Activated CD4-positive, CD25-positive, alpha-beta regulatory T cell (primary cell): ENCODE results near the gene ACOT12.

Source experiments
- DNase-seq, 4 experiments: peaks; one replicate each; lab custom pipeline; 2025; lab: John Stamatoyannopoulos, UW

ACOT12 gene

DNA sequence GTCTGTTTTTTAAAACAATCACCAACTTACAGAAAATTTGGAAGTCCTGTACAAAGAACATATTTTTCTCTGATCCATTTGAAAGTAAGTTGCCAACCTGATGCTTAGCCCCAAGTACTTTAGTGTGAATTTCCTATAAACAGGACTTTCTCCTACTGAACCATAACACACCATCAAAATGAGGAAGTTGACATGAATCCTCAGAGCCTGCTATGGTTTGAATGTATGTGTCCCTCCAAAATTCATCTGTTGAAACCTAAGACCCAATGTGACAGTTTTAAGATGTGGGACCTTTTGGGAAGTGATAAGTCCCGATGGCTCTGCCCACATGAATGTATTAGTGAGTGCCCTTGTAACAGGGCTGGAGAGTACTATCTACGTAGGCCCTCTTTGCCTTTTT is 6.4 kb upstream of the ACOT12 start:
- no peak for DNase-seq

DNA sequence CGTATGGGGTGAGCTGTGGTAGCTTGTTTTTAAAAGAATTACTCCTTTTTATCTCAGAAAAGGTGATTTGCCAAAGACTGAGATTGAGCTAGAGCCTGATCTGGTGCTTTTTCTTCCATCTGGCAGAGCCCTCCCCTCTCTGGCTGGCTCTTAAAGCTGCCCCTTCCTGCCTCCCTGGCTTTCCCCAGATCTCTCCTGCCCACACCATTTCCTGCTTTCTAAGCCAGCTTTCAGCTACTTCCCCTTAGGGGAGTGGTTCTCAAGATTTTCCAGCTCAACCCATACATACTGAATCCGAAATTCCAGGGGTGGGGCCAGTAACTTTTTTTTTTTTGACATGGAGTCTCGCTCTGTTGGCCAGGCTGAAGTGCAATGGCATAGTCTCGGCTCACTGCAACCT is 4.8 kb upstream of the ACOT12 start:
- no peak for DNase-seq

DNA sequence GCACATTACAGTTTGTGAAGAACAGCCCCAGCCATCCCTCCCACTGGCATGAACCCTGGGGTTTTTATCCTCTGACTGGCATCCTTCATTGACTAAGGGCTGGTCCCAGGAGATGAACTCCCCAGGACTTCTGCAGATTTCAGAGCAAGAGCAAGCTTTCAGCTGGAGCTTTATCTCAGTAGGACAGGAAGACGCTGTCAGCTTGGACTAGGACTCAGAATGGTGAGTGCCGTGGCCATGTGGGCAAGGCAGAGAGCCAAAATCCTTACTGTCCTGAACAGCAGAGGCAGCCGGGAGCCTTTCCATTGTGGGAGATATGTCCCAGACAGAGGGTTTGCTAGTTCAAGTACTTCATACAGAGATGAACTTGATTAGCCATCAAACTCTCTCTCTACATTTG is 3.2 kb upstream of the ACOT12 start:
- no peak for DNase-seq

DNA sequence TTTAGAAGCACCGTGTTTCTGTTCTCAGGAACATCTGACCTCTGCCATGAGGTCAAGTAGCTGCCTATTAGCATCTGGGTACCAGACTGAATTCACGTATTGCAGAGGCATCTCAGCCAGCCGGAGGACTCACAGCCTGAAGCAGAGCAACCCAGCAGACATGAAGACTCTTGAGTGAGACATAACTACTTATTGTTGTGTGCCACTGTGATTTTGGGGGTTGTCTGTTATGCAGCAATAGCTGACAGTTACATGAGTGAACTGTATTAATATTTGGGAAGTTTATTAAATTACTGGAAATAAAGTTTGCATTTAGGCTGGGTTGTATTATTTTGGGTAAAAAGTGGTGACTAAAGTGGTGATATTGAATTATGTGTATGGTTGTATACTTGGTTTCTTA is 1.3 kb upstream of the ACOT12 start:
- DNase-seq = no peak

DNA sequence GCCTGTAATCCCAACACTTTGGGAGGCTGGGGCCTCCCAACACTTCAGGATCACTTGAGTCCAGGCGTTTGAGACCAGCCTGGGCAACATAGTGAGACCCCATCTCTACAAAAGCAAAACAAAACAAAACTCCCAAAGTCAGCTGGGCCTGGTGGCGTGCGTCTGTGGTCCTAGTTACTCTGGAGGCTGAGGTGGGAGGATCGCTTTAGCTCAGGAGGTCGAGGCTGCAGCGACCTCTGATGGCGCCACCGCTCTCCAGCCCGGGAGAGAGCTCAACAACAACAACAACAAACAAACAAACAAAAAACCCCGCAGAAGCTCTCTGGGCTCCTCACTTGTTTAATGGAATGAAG is 528 bp downstream of the ACOT12 start:
- DNase-seq = no peak

DNA sequence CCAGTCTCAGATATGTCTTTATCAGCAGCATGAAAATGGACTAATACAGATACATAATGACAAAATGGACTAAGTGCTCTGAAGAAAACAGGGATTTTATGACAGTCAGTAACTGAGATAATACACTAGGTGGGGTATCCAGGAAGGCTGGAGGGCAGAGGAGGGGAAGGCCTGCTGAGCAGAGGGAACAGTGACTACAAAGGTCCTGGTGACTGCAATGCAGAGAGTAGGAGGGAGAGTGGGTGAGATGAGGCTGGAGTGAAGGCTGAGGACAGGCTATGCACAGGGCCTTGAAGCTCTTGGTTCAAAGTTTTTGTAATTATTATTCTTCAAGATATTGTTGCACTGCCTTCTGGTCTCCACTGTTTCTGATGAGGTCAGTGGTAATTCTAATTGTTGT is 4.9 kb downstream of the ACOT12 start:
- DNase-seq = no peak

DNA sequence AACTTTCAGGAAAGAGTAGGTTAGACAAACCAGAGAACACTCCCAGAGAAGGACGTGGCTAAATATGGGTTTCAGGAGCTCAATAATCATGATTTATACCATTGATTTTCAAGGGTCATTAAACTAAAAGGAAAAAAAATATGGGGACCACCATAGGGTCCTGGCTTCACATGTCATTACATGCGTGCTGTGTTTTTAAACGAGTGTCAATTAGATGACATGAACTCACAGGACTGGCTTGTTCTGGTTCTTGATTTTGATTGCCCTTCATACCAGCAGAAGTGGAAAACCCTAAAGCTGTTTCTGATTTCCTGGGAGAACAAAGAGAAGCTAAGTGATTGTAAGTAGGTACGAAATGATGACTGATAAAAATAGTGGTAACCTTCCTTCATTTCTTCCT is 5.8 kb downstream of the ACOT12 start:
- DNase-seq = no peak

DNA sequence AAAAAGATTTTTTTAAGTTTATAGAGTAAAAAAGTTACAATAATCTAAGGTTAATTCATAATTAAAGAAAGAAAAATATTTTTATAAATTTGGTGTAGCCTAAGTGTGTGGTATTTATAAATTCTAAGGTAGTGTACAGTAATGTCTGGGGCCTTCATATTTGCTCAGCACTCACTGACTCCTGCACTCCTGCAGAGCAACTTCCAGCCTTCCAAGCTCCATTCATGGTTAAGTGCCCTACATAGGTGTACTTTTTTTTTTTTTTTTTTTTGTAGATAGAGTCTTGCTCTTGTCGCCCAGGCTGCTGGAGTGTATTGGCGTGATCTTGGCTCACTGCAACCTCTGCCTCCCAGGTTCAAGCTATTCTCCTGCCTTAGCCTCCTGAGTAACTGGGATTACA is 10.1 kb downstream of the ACOT12 start:
- DNase-seq = no peak

DNA sequence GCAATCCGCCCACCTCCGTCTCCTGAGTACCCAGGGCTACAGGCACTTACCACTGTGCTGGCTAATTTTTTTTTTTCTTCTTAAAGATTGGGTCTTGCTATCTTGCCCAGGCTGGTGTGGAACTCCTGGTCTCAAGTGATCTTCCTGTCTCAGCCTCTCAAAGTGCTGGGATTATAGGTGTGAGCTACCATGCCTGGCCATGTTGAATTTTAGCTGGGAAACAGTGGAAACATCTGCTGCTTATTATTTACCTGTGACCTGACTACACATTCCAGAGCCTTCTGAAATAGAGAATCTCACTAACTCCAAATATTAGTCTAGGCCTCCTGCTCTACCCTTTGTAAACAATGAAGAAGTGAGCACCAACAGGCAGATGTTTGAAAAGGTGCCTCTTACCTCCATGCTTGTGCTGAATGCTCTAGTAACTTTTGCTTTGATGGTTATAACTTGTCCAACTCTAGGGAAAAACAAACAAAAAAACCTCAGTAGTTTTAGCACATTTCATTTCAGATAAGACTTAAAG is 22.5 kb downstream of the ACOT12 start:
- no peak for DNase-seq

DNA sequence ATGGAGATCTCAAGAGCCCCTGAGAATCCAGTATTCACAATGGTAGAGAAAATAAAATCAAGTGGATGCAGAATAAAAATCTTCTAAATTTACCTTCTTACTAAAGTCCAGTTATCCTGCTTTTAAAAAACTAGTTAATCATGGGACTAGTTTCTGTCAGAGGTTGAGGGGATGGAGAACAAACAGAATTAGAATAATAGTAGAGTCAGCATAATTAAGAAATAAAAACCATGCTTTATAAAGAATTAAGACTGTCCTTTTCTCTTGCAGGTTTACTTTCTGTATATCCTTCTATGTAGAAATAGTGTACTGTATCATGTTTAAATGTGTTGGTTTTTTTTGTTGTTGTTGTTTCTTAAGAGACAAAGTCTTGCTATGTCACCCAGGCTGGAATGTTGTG is 23.0 kb downstream of the ACOT12 start:
- DNase-seq = no peak

DNA sequence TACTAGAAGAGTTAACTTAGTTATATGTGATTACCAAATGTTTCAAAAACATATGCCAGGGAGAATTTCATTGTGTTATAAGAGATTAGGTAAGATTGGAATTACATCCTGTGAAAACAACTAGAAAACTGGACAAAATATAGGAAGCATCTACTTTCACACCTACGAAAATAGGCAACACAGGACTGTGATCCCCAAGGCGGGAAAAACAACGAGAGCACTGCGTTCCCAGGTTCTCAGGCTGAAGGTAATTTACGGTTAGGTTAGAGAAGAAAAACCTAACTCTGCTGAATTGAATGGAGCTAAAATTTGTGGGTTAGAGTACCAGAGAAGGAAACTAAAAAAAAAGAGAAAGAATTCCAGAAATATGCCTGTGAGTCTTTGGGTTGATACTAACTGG is 28.4 kb downstream of the ACOT12 start:
- DNase-seq = no peak

DNA sequence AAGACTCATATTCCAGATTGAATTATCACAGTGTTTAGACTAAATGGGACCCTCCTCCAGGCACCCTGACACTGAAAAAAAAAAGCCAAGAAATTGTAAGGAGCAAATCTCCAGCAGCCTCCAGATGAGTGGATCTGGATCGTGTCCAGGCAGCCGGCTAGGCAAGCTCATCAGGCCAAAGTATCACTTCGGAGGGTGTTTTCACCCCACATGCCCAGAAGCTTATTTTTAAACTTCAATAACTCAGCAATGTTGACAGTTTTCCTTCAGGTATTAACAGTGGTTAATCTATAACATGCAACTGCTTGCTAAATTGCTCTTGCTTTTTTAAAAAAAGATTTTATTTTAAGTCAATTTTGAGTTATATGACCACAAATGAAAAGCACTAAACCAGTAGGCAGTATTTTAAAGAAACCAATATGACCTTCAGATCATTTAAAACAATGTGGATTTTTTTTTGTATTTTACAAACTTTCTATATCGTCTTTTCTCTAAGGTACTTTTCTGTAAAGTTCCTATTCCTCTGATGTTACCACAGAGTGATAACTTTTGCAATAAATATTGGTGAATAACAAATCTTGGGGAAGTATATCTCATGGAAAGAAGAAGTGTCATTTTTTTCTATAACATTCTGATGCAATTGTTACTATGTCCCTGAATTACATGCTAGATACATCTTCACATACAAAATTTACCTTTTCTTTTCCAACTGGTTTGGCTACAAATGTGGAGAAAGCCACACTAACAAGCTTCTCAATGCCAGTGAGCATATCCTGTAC is 30.7 kb downstream of the ACOT12 start:
- DNase-seq = no peak

DNA sequence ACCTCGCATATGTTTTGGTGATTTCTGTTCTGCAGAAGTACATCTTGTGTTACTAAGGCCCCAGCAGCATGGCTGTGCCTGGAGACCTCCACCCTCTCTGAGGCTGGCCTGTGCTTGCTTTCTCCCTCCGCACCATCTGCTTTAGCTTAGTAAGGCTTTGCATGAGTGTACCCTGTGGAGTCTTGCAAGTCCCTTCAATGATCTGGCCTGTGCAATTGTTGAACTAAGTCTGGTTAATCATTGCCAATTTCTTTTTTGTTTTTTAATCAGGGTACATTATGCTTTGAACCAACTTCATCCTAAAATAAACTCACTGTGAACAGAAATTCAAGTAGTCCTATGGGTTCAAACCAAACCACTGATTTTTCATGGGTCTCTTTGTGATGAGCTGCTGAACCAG is 32.3 kb downstream of the ACOT12 start:
- DNase-seq = no peak

DNA sequence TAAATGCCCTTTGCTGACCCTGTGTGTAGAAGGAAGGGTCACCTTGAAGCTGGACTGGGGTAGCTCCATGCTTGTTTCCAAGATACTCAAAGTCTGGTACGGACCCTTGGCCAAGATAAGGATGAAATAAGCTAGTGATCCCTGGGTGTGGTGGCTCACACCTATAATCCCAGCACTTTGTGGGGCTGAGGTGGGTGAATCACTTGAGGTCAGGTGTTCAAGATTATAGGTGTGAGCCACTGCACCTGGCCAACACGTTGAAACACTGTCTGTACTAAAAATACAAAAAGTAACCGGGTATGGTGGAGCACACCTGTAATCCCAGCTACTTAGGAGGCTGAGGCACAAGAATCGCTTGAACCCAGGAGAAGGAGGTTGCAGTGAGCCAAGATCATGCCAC is 33.3 kb downstream of the ACOT12 start:
- DNase-seq = no peak

DNA sequence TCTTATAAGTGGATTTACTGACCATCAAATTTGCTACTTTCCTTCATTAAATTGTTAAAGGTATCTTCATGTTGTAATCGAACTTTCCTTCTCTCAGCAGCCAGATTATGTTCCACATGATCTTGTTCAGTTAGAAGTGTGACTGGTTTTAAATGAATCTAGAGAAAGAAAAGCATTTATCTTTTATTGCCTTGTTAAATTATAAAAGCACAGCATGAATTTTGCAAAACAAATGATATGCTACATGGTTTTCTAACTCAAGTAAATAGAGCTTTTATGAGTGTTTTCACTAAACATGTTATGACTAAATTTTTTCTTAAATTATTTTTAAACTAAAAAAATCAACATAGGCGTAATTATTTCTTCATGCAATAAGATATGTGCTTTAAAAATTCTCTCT is 34.1 kb downstream of the ACOT12 start:
- no peak for DNase-seq

DNA sequence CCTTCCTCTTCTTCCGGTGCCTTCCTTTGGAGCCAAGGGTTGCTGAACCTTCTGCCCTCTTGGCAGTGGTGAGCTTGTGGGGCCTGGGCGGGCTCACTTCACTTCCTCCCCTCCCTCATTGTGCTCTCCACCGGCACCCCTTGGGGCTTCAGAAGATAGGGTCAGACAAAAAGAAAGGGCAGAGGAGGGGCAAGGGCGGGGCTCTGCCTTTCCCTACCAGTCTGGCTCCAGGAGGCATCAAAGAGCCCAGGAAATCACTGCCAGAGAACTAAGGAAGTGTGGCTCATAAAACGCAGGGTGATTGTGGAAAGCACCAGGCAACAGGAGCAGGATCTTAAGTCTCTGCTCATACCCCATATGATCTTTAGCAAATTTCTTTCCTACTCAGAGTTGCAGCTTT is 34.8 kb downstream of the ACOT12 start:
- no peak for DNase-seq

DNA sequence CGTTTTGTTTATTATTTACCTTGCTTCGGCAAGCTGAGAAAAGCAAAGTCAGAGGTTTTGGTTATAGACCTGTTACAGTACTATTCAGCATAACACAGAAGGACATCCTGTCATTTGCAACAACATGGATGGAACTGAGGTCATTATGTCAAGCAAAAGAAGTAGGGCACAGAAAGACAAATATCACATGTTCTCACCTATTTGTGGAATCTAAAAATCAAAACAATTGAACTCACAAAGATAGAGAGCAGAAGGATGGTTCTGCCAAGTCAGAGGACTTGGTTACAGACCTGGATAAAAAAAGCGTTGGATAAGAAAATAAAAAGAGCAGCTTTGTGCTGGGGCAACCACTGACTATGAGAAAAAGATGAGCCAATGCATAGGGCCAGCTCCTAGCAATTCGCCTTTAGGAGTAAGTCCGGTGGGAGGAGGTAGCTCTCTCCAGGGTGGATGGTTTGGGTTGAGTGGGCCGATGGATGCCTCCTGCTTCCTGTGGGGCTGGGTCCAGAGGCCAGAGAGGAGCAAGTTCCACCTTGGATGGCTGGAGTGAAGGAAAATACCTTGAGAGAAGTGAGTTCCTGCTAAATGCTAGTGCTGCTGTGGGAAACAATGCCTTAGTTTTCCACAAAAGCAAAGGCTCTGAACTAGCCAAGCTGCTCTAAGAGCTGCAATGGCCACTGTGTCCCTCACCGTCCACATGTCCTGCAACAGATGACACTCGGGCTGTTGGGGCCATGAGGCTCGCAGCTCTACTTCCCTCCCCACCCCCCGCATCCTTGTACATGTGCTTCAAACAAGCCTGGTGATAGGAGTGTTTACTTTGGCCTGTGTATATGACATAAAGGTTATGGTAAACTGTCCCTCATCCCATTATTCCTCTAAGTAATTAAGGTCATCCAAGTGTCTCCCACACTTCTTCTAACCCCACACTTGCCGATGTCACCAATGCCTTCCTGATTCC is 38.4 kb downstream of the ACOT12 start:
- DNase-seq = no peak

DNA sequence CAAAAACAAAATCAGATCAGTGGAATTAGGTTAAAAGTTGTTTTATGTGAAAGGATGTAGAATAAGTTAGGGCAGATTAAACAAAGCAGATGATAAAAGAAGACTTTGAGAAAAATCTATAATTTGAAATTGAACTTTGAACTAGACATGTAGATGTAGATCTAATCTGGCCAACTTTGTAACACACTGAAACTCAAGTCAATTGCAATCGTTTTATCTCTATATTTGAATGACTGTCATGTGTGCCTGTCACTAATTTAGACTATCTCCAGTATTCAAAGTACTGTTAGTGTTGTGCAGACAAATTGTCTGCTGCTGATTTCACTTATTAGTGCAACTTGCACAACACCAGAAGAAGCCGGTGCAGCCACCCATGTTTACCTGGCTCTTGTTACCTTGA is 39.8 kb downstream of the ACOT12 start:
- DNase-seq = no peak

DNA sequence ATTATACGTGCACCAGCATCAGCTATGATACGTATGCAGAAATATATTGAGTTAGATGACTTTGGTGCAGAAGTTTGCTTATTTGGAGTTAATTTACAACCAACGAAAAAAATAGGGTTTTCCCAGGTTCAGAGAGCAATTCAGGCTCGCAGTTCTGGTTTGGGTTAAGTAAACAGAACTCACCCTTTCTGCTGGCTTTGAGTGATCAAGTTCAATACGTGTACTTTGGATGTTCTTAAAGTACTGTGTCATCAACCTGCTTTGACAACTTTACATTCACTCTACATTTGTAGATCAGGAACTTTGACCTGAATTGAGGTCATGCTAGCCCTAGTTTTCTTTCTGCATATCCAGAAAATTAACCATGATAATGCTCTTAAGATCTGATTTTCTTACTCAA is 40.7 kb downstream of the ACOT12 start:
- DNase-seq = no peak

DNA sequence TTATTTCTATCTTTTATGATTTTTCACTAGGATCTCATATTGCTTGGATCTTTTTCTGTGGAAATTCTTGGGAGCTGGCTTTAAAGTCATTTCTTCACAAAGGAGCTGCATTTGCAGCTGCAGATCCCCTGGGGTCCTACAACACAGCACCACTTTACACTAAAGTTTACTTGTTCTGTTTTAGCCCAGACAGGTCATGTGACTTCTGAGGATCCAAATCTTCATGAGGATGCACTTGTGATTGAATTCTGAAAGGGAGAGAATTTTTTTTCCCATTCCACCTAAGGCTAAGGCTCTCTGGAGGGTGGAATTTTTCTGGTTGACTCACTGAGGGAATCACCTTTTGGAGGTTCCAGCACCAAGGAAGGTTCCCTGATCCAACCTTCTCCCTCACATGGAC is 43.4 kb downstream of the ACOT12 start:
- DNase-seq = no peak

DNA sequence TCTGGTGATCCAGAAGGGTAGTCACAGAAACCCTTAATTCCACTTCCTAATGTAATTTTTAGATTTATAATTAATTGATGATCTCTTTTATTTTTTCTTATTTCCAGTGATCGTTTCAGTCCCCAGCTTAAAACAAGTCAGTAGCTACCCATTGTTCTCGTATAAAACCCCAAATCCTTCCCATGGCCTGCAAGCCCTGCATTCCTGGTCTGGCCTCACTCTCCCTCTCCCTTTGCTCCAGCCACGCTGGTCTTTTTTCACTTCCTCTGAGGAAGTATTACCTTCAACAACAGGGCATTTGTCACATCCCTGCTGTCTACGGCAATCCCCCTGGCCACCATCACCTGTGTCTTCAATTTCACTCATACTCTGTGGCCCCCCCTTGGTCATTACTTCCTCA is 44.8 kb downstream of the ACOT12 start:
- no peak for DNase-seq

DNA sequence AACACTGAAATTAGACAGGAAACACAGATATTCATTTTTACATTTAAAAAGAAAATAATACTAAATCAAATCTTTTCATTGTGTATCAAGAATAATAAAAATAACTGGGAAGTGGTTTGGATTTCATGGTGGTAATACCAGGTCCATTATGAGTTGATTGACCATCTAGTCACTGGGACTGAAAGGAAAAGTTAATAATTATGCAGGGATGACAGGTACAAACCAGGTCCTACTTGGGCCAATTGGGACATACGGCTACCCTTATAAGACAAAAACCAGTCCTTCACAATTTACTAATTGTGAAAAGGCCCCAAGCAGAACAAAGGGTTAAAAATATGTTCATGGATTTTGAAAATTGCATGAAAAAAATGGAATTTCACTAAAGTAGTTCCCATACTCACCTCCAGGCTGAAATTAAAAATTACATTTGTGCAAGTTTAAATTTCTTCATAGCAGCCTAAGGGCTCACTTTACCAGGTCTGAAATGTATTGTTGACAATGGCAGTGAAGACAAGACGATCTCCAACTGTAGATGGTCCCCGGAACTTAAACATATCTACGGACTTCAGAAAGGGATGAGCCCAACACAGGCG is 48.4 kb downstream of the ACOT12 start:
- DNase-seq = no peak

DNA sequence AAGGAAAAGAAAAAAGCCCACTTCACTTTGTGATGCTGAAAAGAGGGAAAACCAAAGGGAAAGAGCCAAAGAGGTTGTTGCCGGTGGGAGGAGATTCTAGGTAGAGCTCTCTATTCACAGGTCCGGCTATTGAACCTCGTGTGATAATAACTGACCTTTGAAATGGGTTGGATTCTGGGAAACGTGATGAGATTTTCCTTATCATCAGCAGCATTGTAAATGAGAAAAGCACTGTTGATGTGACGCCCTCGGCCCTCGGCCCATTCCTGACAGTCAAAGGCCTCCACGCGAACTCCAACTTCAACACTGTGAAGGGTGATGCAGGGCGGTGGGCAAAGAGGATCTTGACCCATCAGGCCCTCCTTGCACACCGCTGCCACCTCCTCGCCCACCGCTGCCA is 49.2 kb downstream of the ACOT12 start:
- no peak for DNase-seq
